Mucosa of descending colon (tissue), 3 donors: ENCODE results near the gene TNFRSF14. TPM values are rescaled to one million over a fixed set of nuclear protein-coding genes. Genes with fewer than 3 reads are reported as not detected.

ENCODE experiments used
- ATAC-seq: fragments of 200-7000 bp; cut with Tn5 transposase; one replicate; pipeline ENCODE4 v1.9.1; 2020; ENCODE audit warnings: mild to moderate bottlenecking, moderate library complexity
- DNase-seq, 3 donors: peaks; one replicate each; pipeline ENCODE4 v3.0.0-alpha.2; 2020
- H3K36me3 ChIP-seq: fragments of 200-600 bp; one replicate; pipeline ENCODE4 v1.8.0; 2021; ENCODE audit warnings: low read depth, mild to moderate bottlenecking
- H3K4me1 ChIP-seq: fragments of 200-600 bp; one replicate; pipeline ENCODE4 v1.8.0; 2021; ENCODE audit warnings: low read depth, mild to moderate bottlenecking
- H3K4me3 ChIP-seq: fragments of 200-600 bp; one replicate; pipeline ENCODE4 v1.8.0; 2021; ENCODE audit warnings: mild to moderate bottlenecking
- H3K9me3 ChIP-seq: fragments of 200-600 bp; one replicate; pipeline ENCODE4 v1.8.0; 2021; ENCODE audit warnings: mild to moderate bottlenecking
- intact Hi-C, 2 donors: fragments of 100-400 bp; cut with DNase I in 1 of 2; cut with micrococcal nuclease in 1 of 2; formaldehyde crosslinking; loops; one replicate each; pipeline versions ENCODE4 v1.11.0 to v1.11.1; 2022; cut with DNase I, micrococcal nuclease
- total RNA-seq, 3 donors: library from RNA; stranded (reverse); fragmentation: NEBNext Ultra II Directional in 2 of 3; extraction: Animal tissue kit (Norgen Biotek cat#: 25700) in 2 of 3; gene quantifications; one replicate each; pipeline versions ENCODE4 v1.2.1 to v1.2.4, GENCODE V29; 2021 to 2023
- TF ChIP-seq, protein P1 (sequence below): fragments of 200-600 bp; IDR thresholded peaks from one replicate; pipeline ENCODE4 v1.8.0; 2022; ENCODE audit warnings: antibody characterized with exemption, mild to moderate bottlenecking
- donor health status: DM: no; HTN: no; CAD: no; lungs with moderate emphysema.
- donor health status: DM: no; HTN: no; CAD: no.
- donor health status: DM: no; HTN: yes; CAD: no.

The TNFRSF14 gene
- total RNA-seq, 3 donors from 2014 or later = 143 to 206 (median 146) TPM

DNA sequence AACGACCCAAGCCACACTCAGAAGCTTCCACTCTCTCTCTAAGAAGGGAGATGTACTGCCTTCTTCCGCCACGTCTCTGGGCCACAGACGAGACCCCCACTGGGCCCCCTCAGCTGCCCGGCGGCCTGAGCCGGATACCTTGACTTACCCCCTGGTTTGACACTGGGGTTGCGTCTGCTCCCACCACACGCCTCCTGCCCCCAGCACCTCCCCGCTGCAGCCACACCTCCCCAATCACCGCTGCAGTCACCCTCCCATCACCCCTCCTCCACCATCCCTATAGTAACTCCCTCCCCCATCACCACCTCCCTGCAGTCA is 40.4 kb upstream of the TNFRSF14 start:
- no peaks in the 10 kb centered on the region for H3K9me3 ChIP-seq
- intact Hi-C loops = no loop called here
- DNase-seq = no peak
- no peak overlapping the region for H3K4me3 ChIP-seq
- TF ChIP-seq, protein P1, sequence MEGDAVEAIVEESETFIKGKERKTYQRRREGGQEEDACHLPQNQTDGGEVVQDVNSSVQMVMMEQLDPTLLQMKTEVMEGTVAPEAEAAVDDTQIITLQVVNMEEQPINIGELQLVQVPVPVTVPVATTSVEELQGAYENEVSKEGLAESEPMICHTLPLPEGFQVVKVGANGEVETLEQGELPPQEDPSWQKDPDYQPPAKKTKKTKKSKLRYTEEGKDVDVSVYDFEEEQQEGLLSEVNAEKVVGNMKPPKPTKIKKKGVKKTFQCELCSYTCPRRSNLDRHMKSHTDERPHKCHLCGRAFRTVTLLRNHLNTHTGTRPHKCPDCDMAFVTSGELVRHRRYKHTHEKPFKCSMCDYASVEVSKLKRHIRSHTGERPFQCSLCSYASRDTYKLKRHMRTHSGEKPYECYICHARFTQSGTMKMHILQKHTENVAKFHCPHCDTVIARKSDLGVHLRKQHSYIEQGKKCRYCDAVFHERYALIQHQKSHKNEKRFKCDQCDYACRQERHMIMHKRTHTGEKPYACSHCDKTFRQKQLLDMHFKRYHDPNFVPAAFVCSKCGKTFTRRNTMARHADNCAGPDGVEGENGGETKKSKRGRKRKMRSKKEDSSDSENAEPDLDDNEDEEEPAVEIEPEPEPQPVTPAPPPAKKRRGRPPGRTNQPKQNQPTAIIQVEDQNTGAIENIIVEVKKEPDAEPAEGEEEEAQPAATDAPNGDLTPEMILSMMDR = no peak
- H3K36me3 ChIP-seq = peaks cover 26% of the 10 kb centered on the region
- no peaks in the 10 kb centered on the region for H3K4me1 ChIP-seq
- no peak for ATAC-seq

DNA sequence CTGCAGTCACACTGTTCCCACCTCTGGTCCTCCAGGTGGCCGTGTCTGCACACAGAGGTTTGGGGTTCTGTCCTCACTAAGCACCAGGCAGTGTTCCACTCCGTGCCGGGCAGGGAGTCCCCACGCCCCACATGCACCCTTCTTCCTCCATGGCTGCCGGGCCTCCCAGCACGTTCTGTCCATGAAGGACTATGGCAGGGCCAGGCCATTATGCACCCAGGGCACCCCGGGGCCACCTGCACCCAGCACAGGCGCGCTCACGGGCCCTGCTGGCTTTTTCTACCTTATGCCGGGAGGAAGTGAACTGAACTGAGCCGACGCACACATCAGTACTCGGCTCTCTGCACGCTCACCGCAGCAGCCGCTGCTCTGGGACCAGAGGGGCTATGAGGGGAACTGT is 40.0 kb upstream of the TNFRSF14 start:
- Histone ChIP-seq H3K4me3 (no peak overlapping the region), H3K4me1 (no peaks in the 10 kb centered on the region), H3K9me3 (no peaks in the 10 kb centered on the region), H3K36me3 (peaks cover 26% of the 10 kb centered on the region)
- ATAC-seq (no peak), DNase-seq (no peak)
- TF ChIP-seq, protein P1 = no peak
- intact Hi-C loops = no loop called here

DNA sequence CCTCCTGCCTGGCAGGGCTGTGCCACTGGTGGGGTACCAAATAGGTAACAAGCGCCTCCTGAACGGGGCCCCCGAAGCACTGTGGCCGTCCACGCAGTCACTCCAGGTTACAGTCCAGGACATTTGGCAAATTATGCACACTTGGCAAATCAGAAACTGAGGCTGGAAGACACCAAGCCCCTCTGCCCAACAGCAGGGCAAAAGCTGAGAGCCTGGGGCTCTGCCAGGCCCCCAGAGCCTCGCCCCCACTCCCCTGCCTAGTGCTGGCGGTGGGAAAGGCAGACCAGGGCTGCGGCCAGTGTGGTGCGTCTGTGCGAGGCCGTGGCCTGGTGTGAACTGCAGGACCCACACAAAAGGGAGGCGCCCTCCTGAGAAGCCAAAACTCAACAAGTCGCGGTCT is 39.2 kb upstream of the TNFRSF14 start:
- DNase-seq (no peak), ATAC-seq (no peak)
- TF ChIP-seq, protein P1 = no peak
- no peak overlapping the region for H3K4me3 ChIP-seq
- H3K9me3 ChIP-seq = no peaks in the 10 kb centered on the region
- intact Hi-C loops = no loop called here
- H3K36me3 ChIP-seq = peaks cover 21% of the 10 kb centered on the region
- no peaks in the 10 kb centered on the region for H3K4me1 ChIP-seq

DNA sequence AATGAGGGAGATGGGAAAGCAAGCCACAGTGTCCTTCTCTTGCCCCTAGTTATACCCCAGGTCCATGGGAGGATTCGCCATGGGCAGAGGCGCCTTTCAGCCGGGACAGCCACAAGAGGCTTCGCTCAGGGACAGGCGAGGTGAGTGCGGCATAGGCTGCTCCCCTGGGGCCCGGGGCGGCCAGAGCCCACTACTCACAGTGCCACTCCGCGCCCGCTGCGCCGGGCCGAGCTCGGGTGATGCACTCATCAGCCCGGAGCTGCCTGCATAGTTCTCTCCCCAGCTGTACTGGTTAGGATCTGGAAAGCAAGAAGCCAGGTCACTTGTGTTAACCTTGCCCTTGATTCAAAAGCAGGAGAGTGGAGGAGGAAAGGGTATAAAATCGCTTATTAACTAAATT is 38.2 kb upstream of the TNFRSF14 start:
- intact Hi-C loops = no loop called here
- no peak for ATAC-seq
- peaks cover 21% of the 10 kb centered on the region for H3K36me3 ChIP-seq
- DNase-seq = no peak
- H3K9me3 ChIP-seq = no peaks in the 10 kb centered on the region
- no peak overlapping the region for H3K4me3 ChIP-seq
- H3K4me1 ChIP-seq = no peaks in the 10 kb centered on the region
- TF ChIP-seq, protein P1 = no peak

DNA sequence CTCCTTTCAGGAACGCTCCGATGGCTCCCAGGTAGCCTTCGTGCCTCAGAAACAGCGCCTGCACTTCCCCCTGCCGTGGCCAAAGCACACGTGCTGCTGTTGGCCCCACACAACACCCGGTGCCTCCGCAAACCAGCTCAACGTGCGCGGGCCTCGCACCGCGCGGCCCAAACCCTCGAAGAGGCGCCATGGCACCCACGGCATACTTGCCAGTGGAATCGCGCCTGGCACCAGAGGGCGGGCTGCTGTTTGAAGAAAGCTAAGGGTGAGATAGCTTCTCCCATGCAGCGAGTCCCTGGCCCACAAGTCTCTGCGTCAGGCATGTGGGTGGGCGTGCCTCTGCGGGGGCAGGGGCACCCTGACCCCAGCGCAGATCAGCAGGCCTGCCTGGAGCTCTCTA is 37.6 kb upstream of the TNFRSF14 start:
- intact Hi-C loops = no loop called here
- H3K4me1 ChIP-seq = no peaks in the 10 kb centered on the region
- peaks cover 21% of the 10 kb centered on the region for H3K36me3 ChIP-seq
- no peak for DNase-seq
- no peak for ATAC-seq
- H3K4me3 ChIP-seq = no peak overlapping the region
- H3K9me3 ChIP-seq = no peaks in the 10 kb centered on the region
- TF ChIP-seq, protein P1 = no peak

DNA sequence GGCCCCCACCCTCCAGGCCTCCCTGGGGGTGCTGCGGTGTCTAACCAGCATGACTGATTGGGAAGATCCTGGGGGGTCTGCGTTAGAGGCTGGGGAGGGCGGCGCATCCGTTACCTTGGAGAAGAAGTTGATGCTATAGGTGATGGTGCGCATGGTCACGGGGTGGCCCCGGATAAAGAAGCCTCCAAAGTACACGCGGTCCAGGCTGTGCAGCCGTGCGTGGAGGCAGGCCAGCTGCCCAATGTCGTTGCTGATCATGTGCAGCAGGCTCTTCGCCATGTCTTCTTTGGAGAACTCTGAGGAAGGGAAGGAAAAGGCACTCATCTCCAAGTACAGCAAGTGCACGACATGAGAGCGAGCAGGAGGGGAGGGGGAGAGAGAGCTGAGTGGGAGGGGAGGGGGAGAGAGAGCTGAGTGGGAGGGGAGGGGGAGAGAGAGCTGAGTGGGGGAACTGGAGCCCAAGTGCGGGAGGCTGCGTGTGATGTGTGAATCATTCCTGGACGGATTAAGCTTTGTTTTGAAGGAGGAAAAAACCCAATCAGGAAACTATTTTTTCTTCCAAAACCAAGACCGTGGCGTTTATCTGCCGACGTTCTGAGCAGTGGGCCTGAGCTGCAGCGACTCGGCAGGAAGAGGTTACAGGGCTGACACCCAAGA is 37.0 kb upstream of the TNFRSF14 start:
- peaks cover 21% of the 10 kb centered on the region for H3K36me3 ChIP-seq
- H3K4me3 ChIP-seq = no peak overlapping the region
- no peaks in the 10 kb centered on the region for H3K9me3 ChIP-seq
- intact Hi-C loops = no loop called here
- TF ChIP-seq, protein P1 = no peak
- DNase-seq = no peak
- ATAC-seq = no peak
- peaks cover 3% of the 10 kb centered on the region for H3K4me1 ChIP-seq
